ENCODE data around the gene MRNIP.

The MRNIP gene

GRCh38 chr5:179866241-179867078 lies 7.8 kb upstream of the MRNIP start:
- Histone ChIP-seq H3K9ac (ENCODE audit: low read length) (no peak overlapping the region), H3K27me3 (ENCODE audit: control insufficient read depth, insufficient read depth, low read length) (no peaks in the 10 kb centered on the region), H3K4me1 (ENCODE audit: control insufficient read depth, insufficient read depth, low read length) (no peaks in the 10 kb centered on the region), H3K9me3 (ENCODE audit: control insufficient read depth, low read length) (no peaks in the 10 kb centered on the region), H3K36me3 (ENCODE audit: control insufficient read depth, insufficient read depth, low read length) (no peaks in the 10 kb centered on the region), H3K4me3 (ENCODE audit: low read length) (no peak overlapping the region)

- Histone ChIP-seq H3K27me3 (ENCODE audit: control insufficient read depth, insufficient read depth, low read length) (no peaks in the 10 kb centered on the region), H3K9me3 (ENCODE audit: control insufficient read depth, low read length) (no peaks in the 10 kb centered on the region), H3K36me3 (ENCODE audit: control insufficient read depth, insufficient read depth, low read length) (no peaks in the 10 kb centered on the region), H3K4me1 (ENCODE audit: control insufficient read depth, insufficient read depth, low read length) (no peaks in the 10 kb centered on the region), H3K4me3 (ENCODE audit: low read length) (no peak overlapping the region), H3K9ac (ENCODE audit: low read length) (no peak overlapping the region)
Observed at GRCh38 chr5:179865491-179866240, 7.0 kb upstream of the MRNIP start.

GRCh38 chr5:179864686-179865085 lies 6.1 kb upstream of the MRNIP start:
- Histone ChIP-seq H3K36me3 (ENCODE audit: control insufficient read depth, insufficient read depth, low read length) (no peaks in the 10 kb centered on the region), H3K4me3 (ENCODE audit: low read length) (no peak overlapping the region), H3K27me3 (ENCODE audit: control insufficient read depth, insufficient read depth, low read length) (no peaks in the 10 kb centered on the region), H3K9ac (ENCODE audit: low read length) (no peak overlapping the region), H3K4me1 (ENCODE audit: control insufficient read depth, insufficient read depth, low read length) (no peaks in the 10 kb centered on the region), H3K9me3 (ENCODE audit: control insufficient read depth, low read length) (no peaks in the 10 kb centered on the region)

- H3K27me3 ChIP-seq (ENCODE audit: control insufficient read depth, insufficient read depth, low read length), result no peaks in the 10 kb centered on the region
- H3K9ac ChIP-seq (ENCODE audit: low read length), result no peak overlapping the region
- no peaks in the 10 kb centered on the region for H3K4me1 ChIP-seq (ENCODE audit: control insufficient read depth, insufficient read depth, low read length)
- no peaks in the 10 kb centered on the region for H3K36me3 ChIP-seq (ENCODE audit: control insufficient read depth, insufficient read depth, low read length)
- H3K4me3 ChIP-seq (ENCODE audit: low read length), result no peak overlapping the region
- no peaks in the 10 kb centered on the region for H3K9me3 ChIP-seq (ENCODE audit: control insufficient read depth, low read length)
Observed at GRCh38 chr5:179863449-179864085, 5.0 kb upstream of the MRNIP start.

GRCh38 chr5:179862891-179863290 lies 4.3 kb upstream of the MRNIP start:
- Histone ChIP-seq H3K27me3 (ENCODE audit: control insufficient read depth, insufficient read depth, low read length) (no peaks in the 10 kb centered on the region), H3K9ac (ENCODE audit: low read length) (no peak overlapping the region), H3K4me3 (ENCODE audit: low read length) (no peak overlapping the region), H3K9me3 (ENCODE audit: control insufficient read depth, low read length) (no peaks in the 10 kb centered on the region), H3K36me3 (ENCODE audit: control insufficient read depth, insufficient read depth, low read length) (no peaks in the 10 kb centered on the region), H3K4me1 (ENCODE audit: control insufficient read depth, insufficient read depth, low read length) (no peaks in the 10 kb centered on the region)

GRCh38 chr5:179862296-179862695 lies 3.7 kb upstream of the MRNIP start:
- no peak overlapping the region for H3K9ac ChIP-seq (ENCODE audit: low read length)
- no peaks in the 10 kb centered on the region for H3K4me1 ChIP-seq (ENCODE audit: control insufficient read depth, insufficient read depth, low read length)
- H3K9me3 ChIP-seq (ENCODE audit: control insufficient read depth, low read length), result no peaks in the 10 kb centered on the region
- H3K27me3 ChIP-seq (ENCODE audit: control insufficient read depth, insufficient read depth, low read length), result no peaks in the 10 kb centered on the region
- H3K36me3 ChIP-seq (ENCODE audit: control insufficient read depth, insufficient read depth, low read length), result no peaks in the 10 kb centered on the region
- no peak overlapping the region for H3K4me3 ChIP-seq (ENCODE audit: low read length)

GRCh38 chr5:179860301-179860700 lies 1.7 kb upstream of the MRNIP start:
- H3K9ac ChIP-seq (ENCODE audit: low read length), result no peak overlapping the region
- no peaks in the 10 kb centered on the region for H3K4me1 ChIP-seq (ENCODE audit: control insufficient read depth, insufficient read depth, low read length)
- no peak overlapping the region for H3K4me3 ChIP-seq (ENCODE audit: low read length)
- no peaks in the 10 kb centered on the region for H3K27me3 ChIP-seq (ENCODE audit: control insufficient read depth, insufficient read depth, low read length)
- no peaks in the 10 kb centered on the region for H3K9me3 ChIP-seq (ENCODE audit: control insufficient read depth, low read length)
- H3K36me3 ChIP-seq (ENCODE audit: control insufficient read depth, insufficient read depth, low read length), result no peaks in the 10 kb centered on the region

- Histone ChIP-seq H3K9ac (ENCODE audit: low read length) (peak overlapping the region; percentile 54), H3K4me3 (ENCODE audit: low read length) (peak overlapping the region; percentile 90), H3K9me3 (ENCODE audit: control insufficient read depth, low read length) (no peaks in the 10 kb centered on the region), H3K4me1 (ENCODE audit: control insufficient read depth, insufficient read depth, low read length) (no peaks in the 10 kb centered on the region), H3K27me3 (ENCODE audit: control insufficient read depth, insufficient read depth, low read length) (no peaks in the 10 kb centered on the region), H3K36me3 (ENCODE audit: control insufficient read depth, insufficient read depth, low read length) (no peaks in the 10 kb centered on the region)
Observed at GRCh38 chr5:179858241-179858585, 404 bp downstream of the MRNIP start.

GRCh38 chr5:179854356-179854755 lies 4.3 kb downstream of the MRNIP start:
- no peaks in the 10 kb centered on the region for H3K36me3 ChIP-seq (ENCODE audit: control insufficient read depth, insufficient read depth, low read length)
- no peaks in the 10 kb centered on the region for H3K4me1 ChIP-seq (ENCODE audit: control insufficient read depth, insufficient read depth, low read length)
- no peaks in the 10 kb centered on the region for H3K9me3 ChIP-seq (ENCODE audit: control insufficient read depth, low read length)
- H3K9ac ChIP-seq (ENCODE audit: low read length), result no peak overlapping the region
- H3K4me3 ChIP-seq (ENCODE audit: low read length), result no peak overlapping the region
- H3K27me3 ChIP-seq (ENCODE audit: control insufficient read depth, insufficient read depth, low read length), result no peaks in the 10 kb centered on the region

GRCh38 chr5:179852993-179853547 lies 5.5 kb downstream of the MRNIP start:
- H3K27me3 ChIP-seq (ENCODE audit: control insufficient read depth, insufficient read depth, low read length), result no peaks in the 10 kb centered on the region
- no peak overlapping the region for H3K4me3 ChIP-seq (ENCODE audit: low read length)
- no peak overlapping the region for H3K9ac ChIP-seq (ENCODE audit: low read length)
- H3K9me3 ChIP-seq (ENCODE audit: control insufficient read depth, low read length), result no peaks in the 10 kb centered on the region
- H3K36me3 ChIP-seq (ENCODE audit: control insufficient read depth, insufficient read depth, low read length), result no peaks in the 10 kb centered on the region
- H3K4me1 ChIP-seq (ENCODE audit: control insufficient read depth, insufficient read depth, low read length), result no peaks in the 10 kb centered on the region

GRCh38 chr5:179841621-179842020 lies 17.0 kb downstream of the MRNIP start:
- Histone ChIP-seq H3K9ac (ENCODE audit: low read length) (no peak overlapping the region), H3K9me3 (ENCODE audit: control insufficient read depth, low read length) (no peaks in the 10 kb centered on the region), H3K27me3 (ENCODE audit: control insufficient read depth, insufficient read depth, low read length) (no peaks in the 10 kb centered on the region), H3K4me1 (ENCODE audit: control insufficient read depth, insufficient read depth, low read length) (peaks cover 8% of the 10 kb centered on the region), H3K36me3 (ENCODE audit: control insufficient read depth, insufficient read depth, low read length) (peaks cover 14% of the 10 kb centered on the region), H3K4me3 (ENCODE audit: low read length) (no peak overlapping the region)

- no peaks in the 10 kb centered on the region for H3K27me3 ChIP-seq (ENCODE audit: control insufficient read depth, insufficient read depth, low read length)
- H3K36me3 ChIP-seq (ENCODE audit: control insufficient read depth, insufficient read depth, low read length), result peaks cover 14% of the 10 kb centered on the region
- no peak overlapping the region for H3K4me3 ChIP-seq (ENCODE audit: low read length)
- H3K9ac ChIP-seq (ENCODE audit: low read length), result no peak overlapping the region
- H3K9me3 ChIP-seq (ENCODE audit: control insufficient read depth, low read length), result no peaks in the 10 kb centered on the region
- peaks cover 16% of the 10 kb centered on the region for H3K4me1 ChIP-seq (ENCODE audit: control insufficient read depth, insufficient read depth, low read length)
Observed at GRCh38 chr5:179840766-179841165, 17.9 kb downstream of the MRNIP start.

All from mucosa of stomach (tissue), 1 donor.